Measurements from ENCODE around the gene CMTM1. TPM values are rescaled to one million over a fixed set of nuclear protein-coding genes. Genes with fewer than 3 reads are reported as not detected.

Gene CMTM1
- polyA plus RNA-seq, 1 donor (not counting 4 experiments of a cell fraction or from before 2014, with no cell fraction given): 0.24 TPM

- dilution Hi-C loops (cut with MboI; ENCODE audit: extremely low pct_ligation_motif_present, low sequenced_read_pairs): no loop called here
- no peaks in the 10 kb centered on the region for H3K9me1 ChIP-seq (ENCODE audit: control insufficient read depth, extremely low read depth, insufficient read depth, low read length)
- FAIRE-seq: no peak
Measured at GRCh38 chr16:66612422-66612821, 46.2 kb downstream of the CMTM1 start.

GRCh38 chr16:66614161-66614802, 48.0 kb downstream of the CMTM1 start:
- Histone ChIP-seq H3K9me1 (ENCODE audit: control insufficient read depth, extremely low read depth, insufficient read depth, low read length) (no peaks in the 10 kb centered on the region), H3K4me3 (ENCODE audit: control insufficient read depth in 2 of 3, extremely low read depth in 1 of 3, insufficient read depth in 2 of 3, low read depth in 1 of 3, low read length in 3 of 3) (no peak overlapping the region), H3K9me3 (ENCODE audit: control insufficient read depth, low read depth, low read length) (no peaks in the 10 kb centered on the region), H4K20me1 (ENCODE audit: control insufficient read depth, extremely low read depth, insufficient read depth, low read length) (no peaks in the 10 kb centered on the region), H3K36me3 (ENCODE audit: control insufficient read depth in 2 of 2, extremely low read depth in 1 of 2, insufficient read depth in 2 of 2, low read length in 2 of 2) (peaks cover 22 to 29% of the 10 kb centered on the region in 2 experiments), H3K79me2 (ENCODE audit: control insufficient read depth, insufficient read depth, low read length) (no peaks in the 10 kb centered on the region), H3K4me1 (ENCODE audit: control insufficient read depth, extremely low read depth, insufficient read depth, low read length) (peaks cover 18% of the 10 kb centered on the region), H3K9ac (ENCODE audit: control insufficient read depth, extremely low read depth, insufficient read depth, low read length) (no peak overlapping the region), H3K27me3 (ENCODE audit: control insufficient read depth, extremely low read depth, insufficient read depth, low read length) (no peaks in the 10 kb centered on the region), H2AFZ (ENCODE audit: control insufficient read depth, low read length) (no peak overlapping the region), H3K27ac (ENCODE audit: control insufficient read depth, insufficient read depth, low read length) (no peak overlapping the region), H3K4me2 (ENCODE audit: control insufficient read depth, extremely low read depth, insufficient read depth, low read depth, low read length) (no peak overlapping the region)
- dilution Hi-C loops (cut with MboI; ENCODE audit: extremely low pct_ligation_motif_present, low sequenced_read_pairs): no loop called here
- FAIRE-seq (no peak), DNase-seq (ENCODE audit: low read depth, low spot score) (no peak)
- no peak for TF ChIP-seq EZH2 (IDR thresholded peaks at IDR 0.05; ENCODE audit: low read length)
- no peak for TF ChIP-seq CTCF (optimal IDR thresholded peaks at IDR 0.05 in 1 of 3, IDR thresholded peaks at IDR 0.05 in 1 of 3, conservative IDR thresholded peaks at IDR 0.05 in 1 of 3; ENCODE audit: extremely low read depth in 1 of 3, insufficient read depth in 2 of 3, low read length in 3 of 3)

More at GRCh38 chr16:66612422-66612821, 46.2 kb downstream of the CMTM1 start:
- Histone ChIP-seq H3K4me2 (ENCODE audit: control insufficient read depth, extremely low read depth, insufficient read depth, low read depth, low read length) (no peak overlapping the region), H3K27ac (ENCODE audit: control insufficient read depth, insufficient read depth, low read length) (no peak overlapping the region), H3K9me3 (ENCODE audit: control insufficient read depth, low read depth, low read length) (no peaks in the 10 kb centered on the region), H3K9ac (ENCODE audit: control insufficient read depth, extremely low read depth, insufficient read depth, low read length) (no peak overlapping the region), H4K20me1 (ENCODE audit: control insufficient read depth, extremely low read depth, insufficient read depth, low read length) (no peaks in the 10 kb centered on the region), H3K27me3 (ENCODE audit: control insufficient read depth, extremely low read depth, insufficient read depth, low read length) (no peaks in the 10 kb centered on the region), H2AFZ (ENCODE audit: control insufficient read depth, low read length) (no peak overlapping the region), H3K36me3 (ENCODE audit: control insufficient read depth in 2 of 2, extremely low read depth in 1 of 2, insufficient read depth in 2 of 2, low read length in 2 of 2) (peaks cover 22 to 31% of the 10 kb centered on the region in 2 experiments), H3K4me3 (ENCODE audit: control insufficient read depth in 2 of 3, extremely low read depth in 1 of 3, insufficient read depth in 2 of 3, low read depth in 1 of 3, low read length in 3 of 3) (no peak overlapping the region), H3K79me2 (ENCODE audit: control insufficient read depth, insufficient read depth, low read length) (no peaks in the 10 kb centered on the region), H3K4me1 (ENCODE audit: control insufficient read depth, extremely low read depth, insufficient read depth, low read length) (peaks cover 9% of the 10 kb centered on the region)
- no peak for TF ChIP-seq EZH2 (IDR thresholded peaks at IDR 0.05; ENCODE audit: low read length)
- TF ChIP-seq CTCF (optimal IDR thresholded peaks at IDR 0.05 in 1 of 3, IDR thresholded peaks at IDR 0.05 in 1 of 3, conservative IDR thresholded peaks at IDR 0.05 in 1 of 3; ENCODE audit: extremely low read depth in 1 of 3, insufficient read depth in 2 of 3, low read length in 3 of 3): no peak
- no peak for DNase-seq (ENCODE audit: low read depth, low spot score)
